ENCODE data around the gene MAST2.

Gene MAST2

DNA sequence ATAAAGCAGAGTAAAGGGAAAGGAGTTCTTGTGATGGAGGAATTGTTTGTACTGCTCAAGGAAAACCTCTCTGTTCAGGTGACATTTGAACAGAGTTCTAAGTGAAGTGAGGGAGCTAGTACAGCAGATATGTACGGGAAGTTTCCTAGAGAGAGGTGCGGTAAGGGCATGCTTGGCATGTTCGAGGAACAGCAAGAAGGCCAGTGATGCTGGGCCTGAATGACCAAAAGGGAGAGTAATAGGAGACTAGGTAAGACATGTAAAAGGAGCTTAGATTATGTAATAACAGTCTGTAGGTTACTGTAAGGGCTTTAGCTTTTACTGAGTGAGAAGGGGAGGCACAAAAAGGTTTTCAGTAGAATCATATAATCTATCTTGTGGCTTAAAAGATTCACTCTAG is 265.1 kb downstream of the MAST2 start:
- Histone ChIP-seq H3K27me3 (ENCODE audit: insufficient read depth, low read length, poor library complexity, severe bottlenecking) (no peaks in the 10 kb centered on the region), H2AFZ (ENCODE audit: low read length) (no peak overlapping the region), H3K4me1 (ENCODE audit: insufficient read depth, low read length, poor library complexity, severe bottlenecking) (peaks cover 6% of the 10 kb centered on the region), H3K4me2 (ENCODE audit: low read depth, low read length, poor library complexity, severe bottlenecking) (no peak overlapping the region), H3K9ac (ENCODE audit: low read depth, low read length, poor library complexity, severe bottlenecking) (no peak overlapping the region), H3K9me2 (replicated peaks; ENCODE audit: low read depth, low read length) (no peaks in the 10 kb centered on the region), H3K4me3 (ENCODE audit: low read length, poor library complexity, severe bottlenecking) (no peak overlapping the region), H4K20me1 (ENCODE audit: insufficient read depth, low read length, poor library complexity, severe bottlenecking) (peaks cover 3% of the 10 kb centered on the region), H3K9me3 (ENCODE audit: insufficient read depth, low read depth, low read length) (no peaks in the 10 kb centered on the region), H3F3A (ENCODE audit: low read depth) (no peaks in the 10 kb centered on the region), H3K79me2 (ENCODE audit: insufficient read depth, low read length) (peaks cover 22% of the 10 kb centered on the region; the same call in 1 of the 2 replicates), H3K36me3 (ENCODE audit: insufficient read depth, low read length) (peaks cover 86% of the 10 kb centered on the region; the same call in 1 of the 2 replicates)
- no peak for TF ChIP-seq EZH2phosphoT487 (IDR thresholded peaks at IDR 0.05; ENCODE audit: borderline replicate concordance)
- TF ChIP-seq, protein P1, sequence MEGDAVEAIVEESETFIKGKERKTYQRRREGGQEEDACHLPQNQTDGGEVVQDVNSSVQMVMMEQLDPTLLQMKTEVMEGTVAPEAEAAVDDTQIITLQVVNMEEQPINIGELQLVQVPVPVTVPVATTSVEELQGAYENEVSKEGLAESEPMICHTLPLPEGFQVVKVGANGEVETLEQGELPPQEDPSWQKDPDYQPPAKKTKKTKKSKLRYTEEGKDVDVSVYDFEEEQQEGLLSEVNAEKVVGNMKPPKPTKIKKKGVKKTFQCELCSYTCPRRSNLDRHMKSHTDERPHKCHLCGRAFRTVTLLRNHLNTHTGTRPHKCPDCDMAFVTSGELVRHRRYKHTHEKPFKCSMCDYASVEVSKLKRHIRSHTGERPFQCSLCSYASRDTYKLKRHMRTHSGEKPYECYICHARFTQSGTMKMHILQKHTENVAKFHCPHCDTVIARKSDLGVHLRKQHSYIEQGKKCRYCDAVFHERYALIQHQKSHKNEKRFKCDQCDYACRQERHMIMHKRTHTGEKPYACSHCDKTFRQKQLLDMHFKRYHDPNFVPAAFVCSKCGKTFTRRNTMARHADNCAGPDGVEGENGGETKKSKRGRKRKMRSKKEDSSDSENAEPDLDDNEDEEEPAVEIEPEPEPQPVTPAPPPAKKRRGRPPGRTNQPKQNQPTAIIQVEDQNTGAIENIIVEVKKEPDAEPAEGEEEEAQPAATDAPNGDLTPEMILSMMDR (conservative IDR thresholded peaks at IDR 0.05; ENCODE audit: low read length): no peak

DNA sequence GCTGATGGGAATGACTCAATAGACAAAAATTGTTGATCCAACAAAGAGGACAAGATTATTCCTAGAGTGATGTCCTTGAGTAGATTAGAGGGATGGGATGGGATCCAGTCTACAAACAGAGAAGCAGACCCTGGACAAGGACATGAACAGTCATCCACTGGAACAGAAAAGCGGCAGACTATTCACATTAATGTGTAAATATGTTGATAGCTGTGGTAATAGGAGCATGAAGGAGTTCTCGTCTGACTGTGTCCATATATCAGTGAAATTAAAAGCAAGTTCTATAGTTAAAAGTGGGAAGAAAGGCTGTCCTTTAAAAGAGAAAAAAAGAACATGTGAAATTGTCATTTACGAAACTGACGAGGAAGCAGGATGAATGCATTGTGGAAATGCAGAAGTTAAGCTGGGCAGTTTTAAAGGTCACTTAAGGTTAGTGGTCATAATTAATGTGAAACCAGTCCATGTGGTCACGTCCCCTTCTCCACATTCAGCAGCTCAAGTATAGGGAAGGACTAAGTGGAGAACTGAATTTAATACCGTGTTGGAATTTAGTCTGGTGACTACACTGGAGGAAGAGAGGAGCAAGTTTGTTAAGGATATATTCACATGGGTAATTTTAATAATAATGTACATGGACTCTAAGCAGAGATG is 266.9 kb downstream of the MAST2 start:
- Histone ChIP-seq H4K20me1 (ENCODE audit: insufficient read depth, low read length, poor library complexity, severe bottlenecking) (peaks cover 3% of the 10 kb centered on the region), H3K79me2 (ENCODE audit: insufficient read depth, low read length) (peaks cover 26% of the 10 kb centered on the region; the same call in 1 of the 2 replicates), H3K9me3 (ENCODE audit: insufficient read depth, low read depth, low read length) (no peaks in the 10 kb centered on the region), H3K4me1 (ENCODE audit: insufficient read depth, low read length, poor library complexity, severe bottlenecking) (peaks cover 5% of the 10 kb centered on the region), H3K4me2 (ENCODE audit: low read depth, low read length, poor library complexity, severe bottlenecking) (no peak overlapping the region), H3K9me2 (replicated peaks; ENCODE audit: low read depth, low read length) (no peaks in the 10 kb centered on the region), H2AFZ (ENCODE audit: low read length) (no peak overlapping the region), H3K9ac (ENCODE audit: low read depth, low read length, poor library complexity, severe bottlenecking) (no peak overlapping the region), H3K4me3 (ENCODE audit: low read length, poor library complexity, severe bottlenecking) (no peak overlapping the region), H3K36me3 (ENCODE audit: insufficient read depth, low read length) (peaks cover 85% of the 10 kb centered on the region; the same call in 1 of the 2 replicates), H3K27me3 (ENCODE audit: insufficient read depth, low read length, poor library complexity, severe bottlenecking) (no peaks in the 10 kb centered on the region), H3F3A (ENCODE audit: low read depth) (no peaks in the 10 kb centered on the region)
- no peak for TF ChIP-seq EZH2phosphoT487 (IDR thresholded peaks at IDR 0.05; ENCODE audit: borderline replicate concordance)
- TF ChIP-seq, protein P1 (conservative IDR thresholded peaks at IDR 0.05; ENCODE audit: low read length): no peak

DNA sequence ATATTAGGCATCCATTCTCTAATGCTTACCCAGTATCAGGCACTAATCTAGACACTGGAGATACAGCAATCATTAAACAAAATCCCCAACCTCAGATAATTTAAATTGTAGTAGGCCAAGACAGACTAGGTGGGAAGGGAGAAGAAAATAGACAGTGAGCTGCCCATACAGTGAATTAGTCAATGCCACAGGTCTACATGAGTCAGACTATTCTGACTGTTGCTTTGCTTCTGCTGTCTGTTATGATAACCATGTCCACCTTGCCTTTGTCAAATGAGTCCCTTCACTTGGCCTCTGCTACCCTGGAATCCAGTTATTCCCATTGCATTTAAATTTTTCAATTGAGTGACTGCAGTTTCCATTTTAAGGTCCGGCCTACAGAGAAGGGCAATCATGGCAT is 269.6 kb downstream of the MAST2 start:
- no peak overlapping the region for H2AFZ ChIP-seq (ENCODE audit: low read length)
- H3F3A ChIP-seq (ENCODE audit: low read depth): no peaks in the 10 kb centered on the region
- H3K4me2 ChIP-seq (ENCODE audit: low read depth, low read length, poor library complexity, severe bottlenecking): no peak overlapping the region
- no peaks in the 10 kb centered on the region for H3K9me2 ChIP-seq (replicated peaks; ENCODE audit: low read depth, low read length)
- H4K20me1 ChIP-seq (ENCODE audit: insufficient read depth, low read length, poor library complexity, severe bottlenecking): peaks cover 13% of the 10 kb centered on the region
- H3K79me2 ChIP-seq (ENCODE audit: insufficient read depth, low read length): peaks cover 39% of the 10 kb centered on the region
- TF ChIP-seq, protein P1 (conservative IDR thresholded peaks at IDR 0.05; ENCODE audit: low read length): no peak
- TF ChIP-seq EZH2phosphoT487 (IDR thresholded peaks at IDR 0.05; ENCODE audit: borderline replicate concordance): no peak
- H3K4me1 ChIP-seq (ENCODE audit: insufficient read depth, low read length, poor library complexity, severe bottlenecking): no peaks in the 10 kb centered on the region
- no peaks in the 10 kb centered on the region for H3K9me3 ChIP-seq (ENCODE audit: insufficient read depth, low read depth, low read length)
- no peak overlapping the region for H3K9ac ChIP-seq (ENCODE audit: low read depth, low read length, poor library complexity, severe bottlenecking)
- no peaks in the 10 kb centered on the region for H3K27me3 ChIP-seq (ENCODE audit: insufficient read depth, low read length, poor library complexity, severe bottlenecking)
- no peak overlapping the region for H3K4me3 ChIP-seq (ENCODE audit: low read length, poor library complexity, severe bottlenecking)
- H3K36me3 ChIP-seq (ENCODE audit: insufficient read depth, low read length): peaks cover 86% of the 10 kb centered on the region

Data from Loucy (cell line).